ENCODE results near the gene MTX2.

MTX2 gene

GRCh38 chr2:176330612-176331011 lies 61.4 kb downstream of the MTX2 start:
- TF ChIP-seq CTCF (conservative IDR thresholded peaks at IDR 0.05; ENCODE audit: low read length): no peak
- DNase-seq (ENCODE audit: low read depth): no peak
- H3K4me3 ChIP-seq (ENCODE audit: low read length): no peak overlapping the region

- DNase-seq (ENCODE audit: low read depth): no peak
- TF ChIP-seq CTCF (conservative IDR thresholded peaks at IDR 0.05; ENCODE audit: low read length): no peak
- no peak overlapping the region for H3K4me3 ChIP-seq (ENCODE audit: low read length)
These were observed 62.4 kb downstream of the MTX2 start for GRCh38 chr2:176331646-176332045.

GRCh38 chr2:176334729-176335128 lies 65.5 kb downstream of the MTX2 start:
- TF ChIP-seq CTCF (conservative IDR thresholded peaks at IDR 0.05; ENCODE audit: low read length): no peak
- no peak overlapping the region for H3K4me3 ChIP-seq (ENCODE audit: low read length)
- DNase-seq (ENCODE audit: low read depth): no peak

GRCh38 chr2:176338395-176338794 lies 69.2 kb downstream of the MTX2 start:
- no peak overlapping the region for H3K4me3 ChIP-seq (ENCODE audit: low read length)
- no peak for TF ChIP-seq CTCF (conservative IDR thresholded peaks at IDR 0.05; ENCODE audit: low read length)
- DNase-seq (ENCODE audit: low read depth): no peak

- TF ChIP-seq CTCF (conservative IDR thresholded peaks at IDR 0.05; ENCODE audit: low read length): no peak
- no peak for DNase-seq (ENCODE audit: low read depth)
- H3K4me3 ChIP-seq (ENCODE audit: low read length): no peak overlapping the region
These were observed 70.0 kb downstream of the MTX2 start for GRCh38 chr2:176339208-176339607.

GRCh38 chr2:176356251-176356650 lies 87.0 kb downstream of the MTX2 start:
- no peak for TF ChIP-seq CTCF (conservative IDR thresholded peaks at IDR 0.05; ENCODE audit: low read length)
- no peak for DNase-seq (ENCODE audit: low read depth)
- no peak overlapping the region for H3K4me3 ChIP-seq (ENCODE audit: low read length)

- H3K4me3 ChIP-seq (ENCODE audit: low read length): no peak overlapping the region
- DNase-seq (ENCODE audit: low read depth): no peak
- TF ChIP-seq CTCF (conservative IDR thresholded peaks at IDR 0.05; ENCODE audit: low read length): no peak
These were observed 95.2 kb downstream of the MTX2 start for GRCh38 chr2:176364273-176364977.
